LNCAP (cell line): ENCODE measurements around the gene RFK.

ENCODE experiments used
- TF ChIP-seq, protein P1 (sequence below): fragments of 450-650 bp; IDR thresholded peaks from 2 replicates; pipeline ENCODE4 v1.5.1; 2017; ENCODE audit warnings: mild to moderate bottlenecking

Gene RFK

DNA sequence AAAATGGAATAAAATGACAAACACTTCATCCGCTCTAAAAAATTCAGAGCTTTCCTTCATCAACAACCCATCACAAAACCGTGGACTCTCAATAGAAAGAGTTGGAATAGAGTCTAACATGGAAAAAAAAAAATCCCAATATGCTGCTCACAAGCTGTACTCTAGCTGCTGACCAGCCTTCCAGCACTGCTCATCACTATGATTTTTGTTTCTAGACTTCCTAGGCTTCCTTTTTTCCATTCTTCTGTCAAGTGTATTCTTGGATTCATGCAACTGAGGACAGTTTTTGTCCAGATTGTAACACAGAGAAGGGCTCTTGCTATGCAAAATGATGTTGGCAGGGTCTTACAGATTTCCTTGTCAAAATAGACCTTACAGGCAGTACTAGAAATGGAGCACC is 34.5 kb downstream of the RFK start:
- TF ChIP-seq, protein P1, sequence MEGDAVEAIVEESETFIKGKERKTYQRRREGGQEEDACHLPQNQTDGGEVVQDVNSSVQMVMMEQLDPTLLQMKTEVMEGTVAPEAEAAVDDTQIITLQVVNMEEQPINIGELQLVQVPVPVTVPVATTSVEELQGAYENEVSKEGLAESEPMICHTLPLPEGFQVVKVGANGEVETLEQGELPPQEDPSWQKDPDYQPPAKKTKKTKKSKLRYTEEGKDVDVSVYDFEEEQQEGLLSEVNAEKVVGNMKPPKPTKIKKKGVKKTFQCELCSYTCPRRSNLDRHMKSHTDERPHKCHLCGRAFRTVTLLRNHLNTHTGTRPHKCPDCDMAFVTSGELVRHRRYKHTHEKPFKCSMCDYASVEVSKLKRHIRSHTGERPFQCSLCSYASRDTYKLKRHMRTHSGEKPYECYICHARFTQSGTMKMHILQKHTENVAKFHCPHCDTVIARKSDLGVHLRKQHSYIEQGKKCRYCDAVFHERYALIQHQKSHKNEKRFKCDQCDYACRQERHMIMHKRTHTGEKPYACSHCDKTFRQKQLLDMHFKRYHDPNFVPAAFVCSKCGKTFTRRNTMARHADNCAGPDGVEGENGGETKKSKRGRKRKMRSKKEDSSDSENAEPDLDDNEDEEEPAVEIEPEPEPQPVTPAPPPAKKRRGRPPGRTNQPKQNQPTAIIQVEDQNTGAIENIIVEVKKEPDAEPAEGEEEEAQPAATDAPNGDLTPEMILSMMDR: no peak

DNA sequence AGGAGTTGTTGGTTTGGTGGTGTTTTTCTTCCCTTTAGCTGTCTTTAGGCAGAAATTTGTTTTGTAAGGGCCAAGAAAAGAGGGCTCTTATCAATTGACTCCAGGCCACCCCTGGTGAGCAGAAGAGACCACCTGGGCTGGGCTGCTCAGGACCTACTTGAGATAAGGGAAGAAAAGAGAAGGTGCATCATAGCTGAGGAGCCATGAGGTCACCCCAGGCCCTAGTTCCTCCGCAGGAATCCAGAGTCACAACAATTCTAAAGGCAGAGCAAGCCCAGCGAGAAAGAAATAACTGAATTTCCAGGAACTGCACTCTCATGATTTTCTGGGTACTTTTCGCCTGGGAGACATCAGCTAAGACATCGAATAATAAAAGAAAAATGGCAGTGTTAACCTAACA is 34.9 kb downstream of the RFK start:
- TF ChIP-seq, protein P1: no peak

DNA sequence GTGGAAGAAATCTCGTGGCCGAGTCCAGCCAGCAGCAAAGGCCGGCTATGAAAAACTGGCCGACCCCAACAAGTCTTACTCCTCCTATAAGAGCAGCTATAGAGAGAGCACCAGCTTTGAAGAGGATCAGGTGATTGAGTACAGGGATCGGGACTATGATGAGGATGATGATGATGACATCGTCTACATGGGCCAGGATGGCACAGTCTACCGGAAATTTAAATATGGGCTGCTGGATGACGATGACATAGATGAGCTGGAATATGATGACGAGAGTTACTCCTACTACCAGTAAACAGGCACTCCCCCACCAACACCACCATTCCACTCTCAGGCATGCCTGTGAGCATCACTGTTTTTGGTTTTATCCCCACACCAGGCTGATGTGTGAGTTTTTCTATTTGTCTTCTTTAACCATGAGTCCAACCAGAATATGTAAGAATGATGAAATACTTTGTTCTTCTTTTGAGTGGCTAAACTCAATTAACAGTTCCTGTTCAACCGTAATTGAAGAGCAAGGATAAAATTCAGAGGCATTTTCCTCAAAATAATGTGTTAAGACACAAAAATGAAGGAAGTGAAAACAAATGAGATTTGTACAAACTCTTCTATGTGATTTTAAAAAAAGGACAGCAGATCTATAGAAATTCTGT is 35.5 kb downstream of the RFK start:
- TF ChIP-seq, protein P1: no peak

DNA sequence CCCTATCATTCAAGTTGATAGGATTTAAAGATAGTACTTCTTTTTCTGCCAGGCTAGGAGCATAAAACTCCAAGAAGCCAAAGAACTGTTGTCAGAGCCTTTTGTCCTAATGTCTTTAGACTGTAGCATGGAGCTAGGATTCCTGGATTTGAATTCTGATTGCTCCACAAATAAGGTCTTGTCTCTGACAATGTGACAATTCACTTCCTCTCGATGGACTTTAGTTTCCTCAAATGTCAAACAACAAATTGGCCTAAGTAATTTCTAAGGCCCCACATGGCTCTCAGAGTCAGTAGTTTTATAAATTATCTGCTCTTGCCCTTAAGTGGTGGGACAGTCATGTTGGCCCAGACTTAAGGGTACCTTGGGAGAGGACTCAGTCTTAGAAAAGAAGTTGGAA is 36.7 kb downstream of the RFK start:
- TF ChIP-seq, protein P1: no peak

DNA sequence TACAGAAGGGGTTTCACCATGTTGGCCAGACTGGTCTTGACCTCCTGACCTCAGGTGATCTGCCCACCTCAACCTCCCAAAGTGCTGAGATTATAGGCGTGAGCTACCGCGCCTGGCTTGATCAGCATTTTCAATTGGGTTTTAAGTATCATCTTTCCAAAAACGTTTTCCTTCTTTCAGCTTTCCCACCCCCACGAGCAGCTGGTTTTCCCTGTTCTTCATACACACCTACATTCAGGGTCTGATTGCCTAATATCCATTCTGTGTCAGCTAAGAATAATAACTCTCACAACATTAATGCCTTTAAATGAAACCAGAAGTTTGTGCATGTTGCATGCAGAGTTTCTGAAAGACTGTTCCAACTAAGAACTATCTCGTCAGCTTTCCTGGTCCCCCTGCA is 38.3 kb downstream of the RFK start:
- TF ChIP-seq, protein P1: no peak

DNA sequence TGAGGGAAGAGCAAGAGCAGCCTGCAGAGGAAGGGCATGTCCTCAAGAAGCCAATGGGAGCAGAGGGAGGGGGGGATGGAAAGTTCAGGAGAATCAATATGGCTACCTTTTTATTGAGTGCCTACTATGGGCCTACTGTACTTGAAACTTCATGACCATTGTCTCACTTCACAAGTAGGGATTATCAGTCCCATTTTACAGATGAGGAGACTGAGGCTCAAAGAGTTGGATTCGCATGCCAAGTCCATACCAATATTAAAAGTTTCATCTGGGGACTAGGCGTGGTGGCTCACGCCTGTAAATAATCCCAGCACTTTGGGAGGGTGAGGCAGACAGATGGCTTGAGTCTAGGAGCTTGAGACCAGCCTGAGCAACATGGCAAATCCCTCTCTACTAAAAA is 40.0 kb downstream of the RFK start:
- TF ChIP-seq, protein P1: no peak

DNA sequence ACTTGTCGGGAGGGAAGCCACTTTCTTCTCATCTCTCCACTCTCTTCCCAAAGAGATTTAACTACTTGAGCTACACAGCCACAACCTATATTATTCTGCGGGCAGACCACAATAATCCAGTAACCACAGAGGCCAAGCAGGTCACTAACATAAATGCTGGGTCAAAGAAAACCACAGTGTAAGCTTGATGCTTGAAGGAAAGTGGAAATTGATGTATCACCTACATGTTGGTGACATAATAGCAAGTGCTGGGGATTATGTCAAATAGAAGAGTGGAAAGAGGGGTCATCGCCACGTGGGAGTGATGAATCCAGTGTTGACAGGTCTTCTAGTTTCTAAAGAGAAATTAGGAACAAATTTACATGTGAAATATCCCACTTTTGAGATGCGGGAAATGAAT is 40.9 kb downstream of the RFK start:
- TF ChIP-seq, protein P1: no peak
